Fibroblast of pulmonary artery (primary cell): ENCODE data around the gene CLTCL1.

Experiments used
- DNase-seq: peaks from one replicate; pipeline ENCODE4 v3.0.0-alpha.2; 2010; ENCODE audit warnings: low read depth
- H3K4me3 ChIP-seq: replicated peaks from 2 replicates; pipeline ENCODE4 v1.5.1; 2011; ENCODE audit warnings: low read depth, mild to moderate bottlenecking, control low read depth, low read length, moderate library complexity
- CTCF ChIP-seq: IDR thresholded peaks from 2 replicates; pipeline ENCODE4 v1.5.1; 2011; ENCODE audit warnings: mild to moderate bottlenecking, control low read depth, low read length, inconsistent platforms; ENCODE audit errors: missing control alignments

The CLTCL1 gene

GRCh38 chr22:19152942-19153883 lies 138.3 kb downstream of the CLTCL1 start:
- no peak for DNase-seq
- no peak overlapping the region for H3K4me3 ChIP-seq
- TF ChIP-seq CTCF: no peak

- DNase-seq: no peak
- H3K4me3 ChIP-seq: no peak overlapping the region
- no peak for TF ChIP-seq CTCF
Measured at GRCh38 chr22:19151329-19152191, 140.0 kb downstream of the CLTCL1 start.

GRCh38 chr22:19150482-19151328 lies 140.8 kb downstream of the CLTCL1 start:
- TF ChIP-seq CTCF: no peak
- no peak overlapping the region for H3K4me3 ChIP-seq
- DNase-seq: no peak

GRCh38 chr22:19149991-19150390 lies 141.5 kb downstream of the CLTCL1 start, which contains the start of gene GSC2:
GSC2 (minus strand) TSS chr22:19150292; CDS start chr22:19150283, 9 bp downstream.
- no peak for DNase-seq
- no peak for TF ChIP-seq CTCF
- no peak within 1 kb of the TSS for H3K4me3 ChIP-seq

- no peak for TF ChIP-seq CTCF
- no peak overlapping the region for H3K4me3 ChIP-seq
- no peak for DNase-seq
Measured at GRCh38 chr22:19149047-19149883, 142.3 kb downstream of the CLTCL1 start.
